ENCODE measurements around the gene CUL4B. TPM values are rescaled to one million over a fixed set of nuclear protein-coding genes. Genes with fewer than 3 reads are reported as not detected.

Gene CUL4B
- total RNA-seq, 1 experiment from 2014 or later: 54.1 TPM

DNA sequence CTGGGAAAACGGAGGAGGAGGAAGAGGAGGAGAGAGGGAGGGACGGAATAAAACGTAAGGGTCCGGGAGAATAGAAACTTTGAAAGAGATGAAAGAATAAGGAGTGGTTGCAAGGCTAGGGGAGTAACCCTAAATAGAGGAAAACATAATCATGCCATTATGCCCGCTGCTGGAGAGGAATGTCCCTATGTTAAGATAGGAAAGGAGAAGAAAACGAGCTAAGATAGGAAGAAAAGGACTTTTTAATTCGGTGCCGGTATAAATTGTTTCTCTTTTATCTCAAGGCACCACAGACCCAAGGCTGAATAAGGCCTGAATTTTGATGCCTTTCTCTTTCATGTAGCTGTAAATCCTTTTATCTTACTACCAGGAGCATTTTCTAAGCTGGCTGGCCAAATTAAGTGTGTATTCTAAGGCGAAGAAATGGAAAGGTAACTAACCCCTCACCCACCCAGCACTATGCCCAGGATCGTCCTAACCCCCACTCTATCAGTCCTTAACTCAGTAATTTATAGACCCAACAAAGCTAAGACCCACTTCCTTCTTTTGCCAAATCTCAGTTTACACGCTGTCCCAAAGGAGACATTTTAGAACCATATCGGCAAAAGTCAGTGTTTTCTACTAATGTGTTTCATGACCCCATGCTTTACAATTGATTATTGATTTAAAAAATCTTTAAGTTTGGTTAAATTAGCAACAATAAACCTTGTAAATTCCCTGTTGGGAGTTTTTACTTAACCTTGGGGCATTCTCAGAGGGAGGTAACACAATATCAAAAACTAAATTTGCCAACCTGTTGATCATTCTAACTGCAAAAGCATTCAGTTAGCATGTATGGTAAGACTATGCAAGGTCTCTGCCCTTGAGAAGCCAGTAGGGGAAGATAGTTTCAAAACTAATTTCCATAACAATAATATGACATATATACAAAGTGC is 1.1 kb upstream of the CUL4B start (continued):
- TF ChIP-seq, protein P1, sequence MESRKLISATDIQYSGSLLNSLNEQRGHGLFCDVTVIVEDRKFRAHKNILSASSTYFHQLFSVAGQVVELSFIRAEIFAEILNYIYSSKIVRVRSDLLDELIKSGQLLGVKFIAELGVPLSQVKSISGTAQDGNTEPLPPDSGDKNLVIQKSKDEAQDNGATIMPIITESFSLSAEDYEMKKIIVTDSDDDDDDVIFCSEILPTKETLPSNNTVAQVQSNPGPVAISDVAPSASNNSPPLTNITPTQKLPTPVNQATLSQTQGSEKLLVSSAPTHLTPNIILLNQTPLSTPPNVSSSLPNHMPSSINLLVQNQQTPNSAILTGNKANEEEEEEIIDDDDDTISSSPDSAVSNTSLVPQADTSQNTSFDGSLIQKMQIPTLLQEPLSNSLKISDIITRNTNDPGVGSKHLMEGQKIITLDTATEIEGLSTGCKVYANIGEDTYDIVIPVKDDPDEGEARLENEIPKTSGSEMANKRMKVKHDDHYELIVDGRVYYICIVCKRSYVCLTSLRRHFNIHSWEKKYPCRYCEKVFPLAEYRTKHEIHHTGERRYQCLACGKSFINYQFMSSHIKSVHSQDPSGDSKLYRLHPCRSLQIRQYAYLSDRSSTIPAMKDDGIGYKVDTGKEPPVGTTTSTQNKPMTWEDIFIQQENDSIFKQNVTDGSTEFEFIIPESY (IDR thresholded peaks at IDR 0.05; ENCODE audit: extremely low read depth, insufficient replicate concordance, low read length): no peak
- TF ChIP-seq, protein P2, sequence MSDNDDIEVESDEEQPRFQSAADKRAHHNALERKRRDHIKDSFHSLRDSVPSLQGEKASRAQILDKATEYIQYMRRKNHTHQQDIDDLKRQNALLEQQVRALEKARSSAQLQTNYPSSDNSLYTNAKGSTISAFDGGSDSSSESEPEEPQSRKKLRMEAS (IDR thresholded peaks at IDR 0.05): no peak
- no peak for TF ChIP-seq CEBPB (IDR thresholded peaks at IDR 0.05; ENCODE audit: low read depth)
- no peak for TF ChIP-seq EGR1 (IDR thresholded peaks at IDR 0.05; ENCODE audit: low read depth)
- no peak for TF ChIP-seq JUND (IDR thresholded peaks at IDR 0.05)
- no peak for TF ChIP-seq RAD21 (IDR thresholded peaks at IDR 0.05; ENCODE audit: low read depth)
- no peak for TF ChIP-seq ZNF274 (IDR thresholded peaks at IDR 0.05; ENCODE audit: low read depth, low read length)
- TF ChIP-seq TCF7L2 (IDR thresholded peaks at IDR 0.05; ENCODE audit: borderline replicate concordance, extremely low read depth, insufficient read depth, insufficient read length): no peak
- TF ChIP-seq, protein P3, sequence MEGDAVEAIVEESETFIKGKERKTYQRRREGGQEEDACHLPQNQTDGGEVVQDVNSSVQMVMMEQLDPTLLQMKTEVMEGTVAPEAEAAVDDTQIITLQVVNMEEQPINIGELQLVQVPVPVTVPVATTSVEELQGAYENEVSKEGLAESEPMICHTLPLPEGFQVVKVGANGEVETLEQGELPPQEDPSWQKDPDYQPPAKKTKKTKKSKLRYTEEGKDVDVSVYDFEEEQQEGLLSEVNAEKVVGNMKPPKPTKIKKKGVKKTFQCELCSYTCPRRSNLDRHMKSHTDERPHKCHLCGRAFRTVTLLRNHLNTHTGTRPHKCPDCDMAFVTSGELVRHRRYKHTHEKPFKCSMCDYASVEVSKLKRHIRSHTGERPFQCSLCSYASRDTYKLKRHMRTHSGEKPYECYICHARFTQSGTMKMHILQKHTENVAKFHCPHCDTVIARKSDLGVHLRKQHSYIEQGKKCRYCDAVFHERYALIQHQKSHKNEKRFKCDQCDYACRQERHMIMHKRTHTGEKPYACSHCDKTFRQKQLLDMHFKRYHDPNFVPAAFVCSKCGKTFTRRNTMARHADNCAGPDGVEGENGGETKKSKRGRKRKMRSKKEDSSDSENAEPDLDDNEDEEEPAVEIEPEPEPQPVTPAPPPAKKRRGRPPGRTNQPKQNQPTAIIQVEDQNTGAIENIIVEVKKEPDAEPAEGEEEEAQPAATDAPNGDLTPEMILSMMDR (IDR thresholded peaks at IDR 0.05 in 2 of 3, conservative IDR thresholded peaks at IDR 0.05 in 1 of 3; ENCODE audit: borderline replicate concordance in 1 of 3, insufficient read depth in 1 of 3, low read depth in 2 of 3, low read length in 2 of 3): no peak
- TF ChIP-seq ZFX (IDR thresholded peaks at IDR 0.05): no peak
- TF ChIP-seq POLR2AphosphoS5 (IDR thresholded peaks at IDR 0.05; ENCODE audit: low read depth, low read length): peak; percentile 74
- TF ChIP-seq CBX3 (IDR thresholded peaks at IDR 0.05; ENCODE audit: low read depth): no peak
- no peak for TF ChIP-seq FOSL1 (IDR thresholded peaks at IDR 0.05; ENCODE audit: low read depth)
- TF ChIP-seq SP1 (IDR thresholded peaks at IDR 0.05; ENCODE audit: low read depth): no peak

Data from HCT116 (cell line).